Hepatocyte (in vitro differentiated cells): Measurements from ENCODE around the gene PTPRN2.

ENCODE experiments used
- EZH2 ChIP-seq: fragments of 200-600 bp; sonication (generic); IDR thresholded peaks from 2 replicates; pipeline ENCODE4 v1.6.1; 2016; ENCODE audit warnings: antibody characterized with exemption, mild to moderate bottlenecking, borderline replicate concordance
- EZH2phosphoT487 ChIP-seq: fragments of 200-600 bp; sonication (generic); IDR thresholded peaks from one replicate; pipeline ENCODE4 v1.6.1; 2018; ENCODE audit warnings: antibody characterized with exemption, mild to moderate bottlenecking, low read depth, moderate library complexity; ENCODE audit not compliant: unreplicated experiment, severe bottlenecking
- TF ChIP-seq, protein P1 (sequence below): fragments of 200-600 bp; sonication (generic); IDR thresholded peaks from 2 replicates; pipeline ENCODE4 v1.5.1; 2016; ENCODE audit warnings: antibody characterized with exemption, mild to moderate bottlenecking; ENCODE audit not compliant: poor library complexity

DNA sequence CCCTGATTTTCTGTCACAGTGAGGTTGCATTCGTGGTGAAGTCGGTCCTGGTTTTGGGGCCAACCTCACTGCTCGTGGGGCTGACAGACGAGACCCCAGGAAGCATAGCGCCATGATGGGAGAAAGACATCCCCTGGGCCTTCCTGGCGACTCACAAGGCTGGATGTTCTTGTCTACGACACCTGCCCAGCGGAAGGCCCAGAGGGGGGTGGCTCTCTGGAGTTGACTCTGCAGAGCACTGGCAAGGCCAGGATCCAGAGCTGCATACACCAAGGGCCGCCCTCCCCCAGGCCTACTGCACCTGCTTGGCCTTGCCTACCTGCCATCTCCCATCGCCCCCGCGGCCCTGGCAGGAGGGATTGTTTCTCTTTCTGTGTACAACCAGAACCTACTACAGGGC, 608.9 kb downstream of the PTPRN2 start:
- TF ChIP-seq, protein P1, sequence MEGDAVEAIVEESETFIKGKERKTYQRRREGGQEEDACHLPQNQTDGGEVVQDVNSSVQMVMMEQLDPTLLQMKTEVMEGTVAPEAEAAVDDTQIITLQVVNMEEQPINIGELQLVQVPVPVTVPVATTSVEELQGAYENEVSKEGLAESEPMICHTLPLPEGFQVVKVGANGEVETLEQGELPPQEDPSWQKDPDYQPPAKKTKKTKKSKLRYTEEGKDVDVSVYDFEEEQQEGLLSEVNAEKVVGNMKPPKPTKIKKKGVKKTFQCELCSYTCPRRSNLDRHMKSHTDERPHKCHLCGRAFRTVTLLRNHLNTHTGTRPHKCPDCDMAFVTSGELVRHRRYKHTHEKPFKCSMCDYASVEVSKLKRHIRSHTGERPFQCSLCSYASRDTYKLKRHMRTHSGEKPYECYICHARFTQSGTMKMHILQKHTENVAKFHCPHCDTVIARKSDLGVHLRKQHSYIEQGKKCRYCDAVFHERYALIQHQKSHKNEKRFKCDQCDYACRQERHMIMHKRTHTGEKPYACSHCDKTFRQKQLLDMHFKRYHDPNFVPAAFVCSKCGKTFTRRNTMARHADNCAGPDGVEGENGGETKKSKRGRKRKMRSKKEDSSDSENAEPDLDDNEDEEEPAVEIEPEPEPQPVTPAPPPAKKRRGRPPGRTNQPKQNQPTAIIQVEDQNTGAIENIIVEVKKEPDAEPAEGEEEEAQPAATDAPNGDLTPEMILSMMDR: no peak
- TF ChIP-seq EZH2 (no peak), EZH2phosphoT487 (no peak)
